Hepatocyte (in vitro differentiated cells): ENCODE data around the gene IDH3G. TPM values are rescaled to one million over a fixed set of nuclear protein-coding genes. Genes with fewer than 3 reads are reported as not detected.

Experiments
- DNase-seq: peaks from one replicate; pipeline ENCODE4 v3.0.0-alpha.2; 2016; ENCODE audit warnings: low spot score
- H2AFZ ChIP-seq: fragments of 200-600 bp; sonication (generic); 2 replicates; pipeline ENCODE4 v1.6.0; 2016; ENCODE audit warnings: antibody characterized with exemption, mild to moderate bottlenecking
- H3K27ac ChIP-seq: fragments of 200-600 bp; sonication (generic); 2 replicates; pipeline ENCODE4 v1.5.1; 2016; ENCODE audit warnings: mild to moderate bottlenecking
- H3K27me3 ChIP-seq: fragments of 200-600 bp; sonication (generic); 2 replicates; pipeline ENCODE4 v1.6.1; 2016
- H3K36me3 ChIP-seq: fragments of 200-600 bp; sonication (generic); replicated peaks from 2 replicates; pipeline ENCODE4 v1.5.1; 2016; ENCODE audit warnings: low read depth; ENCODE audit not compliant: insufficient read depth
- H3K4me1 ChIP-seq: fragments of 200-600 bp; sonication (generic); 2 replicates; pipeline ENCODE4 v1.5.1; 2016; ENCODE audit warnings: mild to moderate bottlenecking, moderate library complexity; ENCODE audit not compliant: insufficient read depth
- H3K4me2 ChIP-seq: fragments of 200-600 bp; sonication (generic); 2 replicates; pipeline ENCODE4 v1.6.0; 2016
- H3K4me3 ChIP-seq: fragments of 200-600 bp; sonication (generic); 2 replicates; pipeline ENCODE4 v1.5.1; 2016; ENCODE audit warnings: mild to moderate bottlenecking
- H3K79me2 ChIP-seq: fragments of 200-600 bp; sonication (generic); 2 replicates; pipeline ENCODE4 v1.6.0; 2017; ENCODE audit warnings: mild to moderate bottlenecking
- H3K9me2 ChIP-seq: fragments of 200-600 bp; sonication (generic); replicated peaks from 2 replicates; pipeline ENCODE4 v1.6.0; 2017; ENCODE audit warnings: mild to moderate bottlenecking; ENCODE audit not compliant: insufficient read depth
- H3K9me3 ChIP-seq: fragments of 200-600 bp; sonication (generic); 2 replicates; pipeline ENCODE4 v1.5.1; 2016; ENCODE audit warnings: low read depth, mild to moderate bottlenecking
- H4K20me1 ChIP-seq: fragments of 200-600 bp; sonication (generic); 2 replicates; pipeline ENCODE4 v1.6.0; 2016; ENCODE audit warnings: mild to moderate bottlenecking; ENCODE audit not compliant: insufficient read depth, poor library complexity, severe bottlenecking
- EZH2 ChIP-seq: fragments of 200-600 bp; sonication (generic); IDR thresholded peaks from 2 replicates; pipeline ENCODE4 v1.6.1; 2016; ENCODE audit warnings: antibody characterized with exemption, mild to moderate bottlenecking, borderline replicate concordance
- EZH2phosphoT487 ChIP-seq: fragments of 200-600 bp; sonication (generic); IDR thresholded peaks from one replicate; pipeline ENCODE4 v1.6.1; 2018; ENCODE audit warnings: antibody characterized with exemption, mild to moderate bottlenecking, low read depth, moderate library complexity; ENCODE audit not compliant: unreplicated experiment, severe bottlenecking
- WGBS: methylation state at CpG from one replicate; pipeline ENCODE4 v1.1.6; 2016; ENCODE audit warnings: low lambda C conversion rate; ENCODE audit errors: missing lambda C conversion rate; 5-methylcytosine and 5-hydroxymethylcytosine counted together
- polyA plus RNA-seq: library from polyadenylated mRNA; unstranded; fragments of >200 nt; fragmentation: Nextera tagmentation; extraction: Ambion mirVana; gene quantifications from 2 replicates; pipeline ENCODE4 v1.2.1, GENCODE V29; 2016
- total RNA-seq: library from RNA; depleted of rRNA; stranded (reverse); fragments of >200 nt; gene quantifications from 2 replicates; pipeline ENCODE4 v1.2.3, GENCODE V29; 2014
- TF ChIP-seq, protein P1 (sequence below): fragments of 200-600 bp; sonication (generic); IDR thresholded peaks from 2 replicates; pipeline ENCODE4 v1.5.1; 2016; ENCODE audit warnings: antibody characterized with exemption, mild to moderate bottlenecking; ENCODE audit not compliant: poor library complexity

IDH3G gene
- total and polyA plus RNA-seq, 2 experiments from 2014 or later, result 35.4 to 74.3 TPM

DNA sequence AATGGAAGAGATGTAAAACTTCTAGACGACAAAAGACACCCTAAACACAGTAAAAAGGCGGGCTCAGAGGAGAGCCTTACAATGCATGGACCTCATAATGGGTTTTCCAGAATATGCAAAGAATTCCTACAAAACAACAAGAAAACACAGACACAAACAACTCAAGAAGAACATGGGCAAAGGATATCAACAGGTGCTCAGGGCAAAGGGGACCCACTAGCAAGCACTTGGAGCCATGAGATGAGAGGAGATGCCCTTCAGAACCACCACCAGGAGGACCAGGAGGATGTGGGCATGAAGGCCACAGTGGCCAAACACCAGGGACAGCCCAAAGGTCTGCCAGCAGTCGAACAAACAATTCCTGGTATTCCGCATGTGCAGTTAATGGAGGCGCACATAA, 19.0 kb upstream of the IDH3G start:
- Histone ChIP-seq H3K4me2 (no peak overlapping the region), H3K4me3 (no peak overlapping the region), H4K20me1 (no peaks in the 10 kb centered on the region), H3K79me2 (no peaks in the 10 kb centered on the region), H3K9me3 (no peaks in the 10 kb centered on the region), H2AFZ (no peak overlapping the region), H3K27me3 (no peaks in the 10 kb centered on the region), H3K27ac (no peak overlapping the region), H3K9me2 (no peaks in the 10 kb centered on the region), H3K4me1 (no peaks in the 10 kb centered on the region), H3K36me3 (no peaks in the 10 kb centered on the region)
- TF ChIP-seq EZH2phosphoT487, result no peak
- TF ChIP-seq, protein P1, sequence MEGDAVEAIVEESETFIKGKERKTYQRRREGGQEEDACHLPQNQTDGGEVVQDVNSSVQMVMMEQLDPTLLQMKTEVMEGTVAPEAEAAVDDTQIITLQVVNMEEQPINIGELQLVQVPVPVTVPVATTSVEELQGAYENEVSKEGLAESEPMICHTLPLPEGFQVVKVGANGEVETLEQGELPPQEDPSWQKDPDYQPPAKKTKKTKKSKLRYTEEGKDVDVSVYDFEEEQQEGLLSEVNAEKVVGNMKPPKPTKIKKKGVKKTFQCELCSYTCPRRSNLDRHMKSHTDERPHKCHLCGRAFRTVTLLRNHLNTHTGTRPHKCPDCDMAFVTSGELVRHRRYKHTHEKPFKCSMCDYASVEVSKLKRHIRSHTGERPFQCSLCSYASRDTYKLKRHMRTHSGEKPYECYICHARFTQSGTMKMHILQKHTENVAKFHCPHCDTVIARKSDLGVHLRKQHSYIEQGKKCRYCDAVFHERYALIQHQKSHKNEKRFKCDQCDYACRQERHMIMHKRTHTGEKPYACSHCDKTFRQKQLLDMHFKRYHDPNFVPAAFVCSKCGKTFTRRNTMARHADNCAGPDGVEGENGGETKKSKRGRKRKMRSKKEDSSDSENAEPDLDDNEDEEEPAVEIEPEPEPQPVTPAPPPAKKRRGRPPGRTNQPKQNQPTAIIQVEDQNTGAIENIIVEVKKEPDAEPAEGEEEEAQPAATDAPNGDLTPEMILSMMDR, result no peak
- DNase-seq, result no peak
- 87% methylated on average over 5 of the region's 5 CpGs for WGBS

- no peak for TF ChIP-seq EZH2phosphoT487
- TF ChIP-seq, protein P1, result no peak
- no peak for TF ChIP-seq EZH2
- Histone ChIP-seq H2AFZ (no peak overlapping the region), H3K79me2 (no peaks in the 10 kb centered on the region), H3K4me3 (no peak overlapping the region), H3K9me2 (no peaks in the 10 kb centered on the region), H4K20me1 (no peaks in the 10 kb centered on the region), H3K36me3 (no peaks in the 10 kb centered on the region), H3K27me3 (no peaks in the 10 kb centered on the region), H3K4me1 (no peaks in the 10 kb centered on the region), H3K9me3 (no peaks in the 10 kb centered on the region), H3K27ac (no peak overlapping the region), H3K4me2 (no peak overlapping the region)
- DNase-seq, result no peak
- 73% methylated on average over 14 of the region's 14 CpGs for WGBS
Measured at GRCh38 chrX:153812220-153812619, 18.0 kb upstream of the IDH3G start.

DNA sequence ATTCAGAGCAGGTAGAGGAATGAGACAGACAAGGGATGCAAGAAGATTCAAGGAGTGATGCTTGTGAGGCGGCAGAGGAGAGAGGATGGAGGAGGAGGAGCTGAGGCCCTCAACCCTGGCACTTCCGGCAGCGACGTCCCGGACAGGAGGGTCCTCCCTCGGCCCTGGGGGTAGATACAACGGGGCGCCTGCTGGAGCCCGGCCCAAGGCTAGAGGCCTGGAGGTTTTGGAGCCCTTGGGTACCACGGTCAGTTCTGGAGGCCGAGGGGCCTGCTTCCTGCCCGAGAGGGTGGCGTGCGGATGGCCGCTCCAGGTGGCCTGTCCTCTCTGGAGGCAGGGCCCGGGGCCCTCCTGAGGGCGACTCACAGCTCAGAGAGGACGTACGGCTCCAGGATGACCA, 13.8 kb upstream of the IDH3G start:
- no peaks in the 10 kb centered on the region for H3K9me3 ChIP-seq
- no peaks in the 10 kb centered on the region for H3K9me2 ChIP-seq
- H3K27ac ChIP-seq, result no peak overlapping the region
- WGBS, result 91% methylated on average over 19 of the region's 19 CpGs
- DNase-seq, result no peak
- TF ChIP-seq EZH2 (no peak), EZH2phosphoT487 (no peak)
- TF ChIP-seq, protein P1, result no peak
- no peaks in the 10 kb centered on the region for H3K36me3 ChIP-seq
- H3K79me2 ChIP-seq, result no peaks in the 10 kb centered on the region
- H2AFZ ChIP-seq, result no peak overlapping the region
- H3K4me2 ChIP-seq, result no peak overlapping the region
- no peak overlapping the region for H3K4me3 ChIP-seq
- H3K4me1 ChIP-seq, result no peaks in the 10 kb centered on the region
- no peaks in the 10 kb centered on the region for H4K20me1 ChIP-seq
- no peaks in the 10 kb centered on the region for H3K27me3 ChIP-seq
